A204.1 (cell line): Measurements from ENCODE around the gene ITGA11.

Experiments
- FAIRE-seq: peaks from 2 replicates; lab custom pipeline; 2012; peaks lifted over from hg19 to GRCh38; lab: Jason Lieb, UNC

ITGA11 gene

GRCh38 chr15:68330416-68330815 lies 101.5 kb downstream of the ITGA11 start:
- no peak for FAIRE-seq

GRCh38 chr15:68328964-68329363 lies 103.0 kb downstream of the ITGA11 start:
- no peak for FAIRE-seq

- FAIRE-seq, result no peak
These were observed 103.5 kb downstream of the ITGA11 start for GRCh38 chr15:68328443-68328842.

- FAIRE-seq, result no peak
These were observed 105.1 kb downstream of the ITGA11 start for GRCh38 chr15:68326711-68327354.

GRCh38 chr15:68325726-68326125 lies 106.2 kb downstream of the ITGA11 start:
- FAIRE-seq, result no peak

- FAIRE-seq, result no peak
These were observed 109.2 kb downstream of the ITGA11 start for GRCh38 chr15:68322796-68323195.

GRCh38 chr15:68321229-68321628 lies 110.7 kb downstream of the ITGA11 start:
- no peak for FAIRE-seq

- FAIRE-seq, result no peak
These were observed 112.0 kb downstream of the ITGA11 start for GRCh38 chr15:68319997-68320396.

- FAIRE-seq, result no peak
These were observed 112.7 kb downstream of the ITGA11 start for GRCh38 chr15:68318931-68319909.

GRCh38 chr15:68318008-68318835 lies 113.7 kb downstream of the ITGA11 start:
- no peak for FAIRE-seq

- FAIRE-seq, result no peak
These were observed 114.5 kb downstream of the ITGA11 start for GRCh38 chr15:68317281-68318007.

GRCh38 chr15:68316061-68316804 lies 115.7 kb downstream of the ITGA11 start:
- FAIRE-seq, result no peak

- FAIRE-seq, result no peak
These were observed 116.4 kb downstream of the ITGA11 start for GRCh38 chr15:68315495-68316031.

GRCh38 chr15:68315035-68315434 lies 116.9 kb downstream of the ITGA11 start:
- no peak for FAIRE-seq

GRCh38 chr15:68314563-68314962 lies 117.4 kb downstream of the ITGA11 start:
- no peak for FAIRE-seq

- FAIRE-seq, result no peak
These were observed 118.2 kb downstream of the ITGA11 start for GRCh38 chr15:68313501-68314410.

- no peak for FAIRE-seq
These were observed 119.2 kb downstream of the ITGA11 start for GRCh38 chr15:68312701-68313204.

- FAIRE-seq, result no peak
These were observed 120.0 kb downstream of the ITGA11 start for GRCh38 chr15:68311859-68312557.

GRCh38 chr15:68311464-68311835 lies 120.5 kb downstream of the ITGA11 start:
- no peak for FAIRE-seq
